ENCODE results near the gene HOXA11.

HOXA11 gene

GRCh38 chr7:27173511-27173955 lies 11.5 kb downstream of the HOXA11 start:
- TF ChIP-seq CTCF (IDR thresholded peaks at IDR 0.05; ENCODE audit: unreplicated experiment in 3 of 3): no peak
- Mint-ChIP-seq H3K4me1 (peaks cover 47% of the 10 kb centered on the region), H3K9me3 (no peaks in the 10 kb centered on the region), H3K4me3 (peak overlapping the region in 1 of 3 experiments; percentile 95), H3K27me3 (ENCODE audit: low read depth) (peaks cover 58% of the 10 kb centered on the region), H3K36me3 (ENCODE audit: low read depth) (peaks cover 68% of the 10 kb centered on the region), H3K27ac (peak overlapping the region in 1 of 3 experiments; percentile 100)

GRCh38 chr7:27172823-27173510 lies 12.1 kb downstream of the HOXA11 start:
- H3K9me3 Mint-ChIP-seq: no peaks in the 10 kb centered on the region
- TF ChIP-seq CTCF (IDR thresholded peaks at IDR 0.05; ENCODE audit: unreplicated experiment in 3 of 3): no peak
- peaks cover 52% of the 10 kb centered on the region for H3K27me3 Mint-ChIP-seq (ENCODE audit: low read depth)
- H3K4me1 Mint-ChIP-seq: peaks cover 46% of the 10 kb centered on the region
- H3K36me3 Mint-ChIP-seq (ENCODE audit: low read depth): peaks cover 68% of the 10 kb centered on the region
- H3K27ac Mint-ChIP-seq: peak overlapping the region; percentile 99 to 100 (median 99)
- peak overlapping the region; percentile 92 to 95 (median 93) for H3K4me3 Mint-ChIP-seq

- Mint-ChIP-seq H3K36me3 (ENCODE audit: low read depth) (peaks cover 68% of the 10 kb centered on the region), H3K4me3 (peak overlapping the region; percentile 92 to 95 (median 93)), H3K27me3 (ENCODE audit: low read depth) (peaks cover 46% of the 10 kb centered on the region), H3K27ac (peak overlapping the region; percentile 99 to 100 (median 99)), H3K4me1 (peaks cover 45% of the 10 kb centered on the region), H3K9me3 (no peaks in the 10 kb centered on the region)
- TF ChIP-seq CTCF (IDR thresholded peaks at IDR 0.05; ENCODE audit: unreplicated experiment in 3 of 3): no peak
These were observed 12.7 kb downstream of the HOXA11 start for GRCh38 chr7:27172315-27172774.

- peak overlapping the region; percentile 92 to 95 (median 93) for H3K4me3 Mint-ChIP-seq
- TF ChIP-seq CTCF (IDR thresholded peaks at IDR 0.05; ENCODE audit: unreplicated experiment in 3 of 3): no peak
- H3K27me3 Mint-ChIP-seq (ENCODE audit: low read depth): peaks cover 40% of the 10 kb centered on the region
These were observed 13.3 kb downstream of the HOXA11 start for GRCh38 chr7:27171637-27172314.

GRCh38 chr7:27171325-27171636 lies 13.8 kb downstream of the HOXA11 start:
- H3K4me1 Mint-ChIP-seq: peaks cover 41% of the 10 kb centered on the region
- no peak for TF ChIP-seq CTCF (IDR thresholded peaks at IDR 0.05; ENCODE audit: unreplicated experiment in 3 of 3)
- peaks cover 36% of the 10 kb centered on the region for H3K27me3 Mint-ChIP-seq (ENCODE audit: low read depth)
- H3K27ac Mint-ChIP-seq: peak overlapping the region; percentile 99 to 100 (median 99)
- no peaks in the 10 kb centered on the region for H3K9me3 Mint-ChIP-seq
- peak overlapping the region; percentile 92 to 95 (median 93) for H3K4me3 Mint-ChIP-seq
- H3K36me3 Mint-ChIP-seq (ENCODE audit: low read depth): peaks cover 63% of the 10 kb centered on the region

More at GRCh38 chr7:27171637-27172314, 13.3 kb downstream of the HOXA11 start:
- Mint-ChIP-seq H3K27ac (peak overlapping the region; percentile 99 to 100 (median 99)), H3K36me3 (ENCODE audit: low read depth) (peaks cover 68% of the 10 kb centered on the region), H3K4me1 (peaks cover 41% of the 10 kb centered on the region), H3K9me3 (no peaks in the 10 kb centered on the region)
